ENCODE measurements around the gene TLCD1.

The TLCD1 gene

GRCh38 chr17:28712705-28713415, 13.2 kb downstream of the TLCD1 start:
- DNase-seq (ENCODE audit: low read depth) = no peak

- DNase-seq (ENCODE audit: low read depth) = no peak
Observed at GRCh38 chr17:28712032-28712704, 13.9 kb downstream of the TLCD1 start.

DNA sequence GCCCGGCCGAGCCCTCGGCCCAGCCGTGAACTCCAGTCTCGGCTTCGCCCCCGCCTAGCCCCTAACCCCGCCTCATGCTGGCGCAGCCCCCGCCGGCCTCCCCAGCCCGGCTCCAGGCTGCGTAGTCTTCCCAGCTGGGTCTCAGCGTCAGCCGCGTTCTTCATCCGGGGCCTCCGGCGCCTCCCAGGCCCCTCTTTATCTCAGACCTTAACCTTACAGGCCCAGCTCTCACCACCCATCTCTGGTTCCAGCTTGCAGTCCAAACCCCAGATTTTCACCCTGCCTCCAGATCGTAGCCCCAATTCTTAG, 14.4 kb downstream of the TLCD1 start, which contains the start of gene PROCA1:
TSS of gene PROCA1 (minus strand) at position 166 of the 309 bp plus-strand sequence. CDS start 228 bp downstream, outside the sequence.
- DNase-seq (ENCODE audit: low read depth) = no peak

- DNase-seq (ENCODE audit: low read depth) = no peak
Observed at GRCh38 chr17:28710861-28711722, 14.9 kb downstream of the TLCD1 start.

DNA sequence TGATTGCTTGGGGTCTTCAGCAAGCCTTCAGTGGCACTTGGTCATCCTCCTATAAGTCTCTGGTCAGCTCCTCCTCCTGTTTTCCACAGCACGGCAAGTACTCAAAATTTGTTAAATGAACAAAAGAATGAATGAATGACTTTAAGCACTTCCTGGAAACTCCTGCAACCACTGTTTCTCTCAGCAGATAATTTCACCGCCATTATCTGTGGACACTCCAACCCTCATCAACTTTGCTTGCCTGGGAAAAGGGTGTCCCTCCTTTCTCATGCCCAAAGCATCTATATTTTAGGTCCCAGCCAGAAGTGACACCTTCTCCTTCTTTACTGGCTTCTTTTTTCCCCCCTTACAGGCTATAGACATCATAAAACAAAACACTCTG, 18.7 kb downstream of the TLCD1 start:
- DNase-seq (ENCODE audit: low read depth) = no peak

DNA sequence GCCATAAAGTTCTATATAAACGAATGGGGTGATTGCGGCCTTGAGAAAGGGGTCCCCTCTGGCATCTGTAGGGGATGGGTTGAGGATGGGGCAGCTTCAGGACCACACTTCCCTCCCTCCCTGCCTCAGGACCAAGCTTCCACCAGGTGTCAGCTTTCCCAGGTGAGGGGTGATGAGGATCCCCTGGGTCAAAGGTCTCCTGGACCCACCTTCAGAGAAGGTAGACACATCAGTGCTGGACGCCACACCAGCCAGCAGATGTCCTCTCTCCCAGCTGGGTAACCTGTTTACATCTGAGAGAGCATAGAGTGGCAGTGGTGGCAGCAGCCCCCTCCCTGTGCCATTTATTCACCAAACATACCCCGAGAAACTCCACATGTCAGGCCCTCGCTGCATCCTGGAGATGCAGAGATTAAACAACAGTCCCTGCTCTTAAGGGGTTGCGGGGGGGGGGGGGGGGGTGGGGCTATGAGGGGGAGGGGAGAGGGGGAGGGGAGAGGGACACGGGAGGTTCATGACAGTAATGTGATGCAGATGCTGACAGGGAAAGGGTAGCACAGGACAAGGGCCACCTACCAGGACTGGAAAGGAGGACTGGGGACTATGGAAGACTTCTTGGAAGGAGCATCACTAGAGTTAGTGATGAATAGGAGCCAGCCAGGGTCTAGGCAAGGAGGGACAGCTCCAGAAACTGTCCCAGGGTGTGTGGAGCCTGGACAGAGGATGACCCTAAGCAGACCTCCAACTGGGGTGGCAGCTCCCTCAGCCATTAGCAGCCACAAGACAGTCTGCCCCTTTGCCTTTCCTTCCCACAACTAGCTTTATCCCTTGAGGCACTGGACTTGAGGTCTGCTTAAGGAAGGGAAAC, 19.3 kb downstream of the TLCD1 start:
- no peak for DNase-seq (ENCODE audit: low read depth)

DNA sequence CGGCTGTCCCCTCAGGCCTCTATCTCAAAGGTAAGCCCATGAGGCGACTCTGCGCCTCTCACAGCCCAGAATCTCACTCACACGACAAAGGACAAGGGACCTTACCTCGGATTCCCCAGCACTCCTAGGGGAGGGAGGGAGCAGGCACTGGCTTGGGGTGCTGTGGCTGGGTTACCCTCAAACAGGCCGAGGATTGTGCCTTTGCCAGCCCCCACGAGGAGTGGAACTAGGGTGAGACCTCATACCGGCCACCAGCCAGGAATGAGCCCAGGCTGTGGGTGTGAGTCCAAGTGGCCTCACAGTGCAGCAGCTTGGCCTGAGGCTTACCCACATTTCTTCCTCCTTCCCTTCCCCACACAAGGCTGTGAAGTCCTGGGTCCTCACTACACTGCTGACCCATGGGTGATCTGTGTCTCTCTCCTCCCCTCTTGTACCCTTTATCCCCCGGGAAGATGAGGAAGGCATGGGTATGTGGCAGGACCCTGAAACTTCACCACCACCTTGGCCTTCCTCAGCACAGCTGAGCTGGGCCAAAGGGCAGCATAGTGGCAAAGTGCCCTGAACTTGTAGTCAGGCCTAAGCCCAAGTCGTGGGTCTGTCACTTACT, 20.2 kb downstream of the TLCD1 start:
- DNase-seq (ENCODE audit: low read depth) = no peak

DNA sequence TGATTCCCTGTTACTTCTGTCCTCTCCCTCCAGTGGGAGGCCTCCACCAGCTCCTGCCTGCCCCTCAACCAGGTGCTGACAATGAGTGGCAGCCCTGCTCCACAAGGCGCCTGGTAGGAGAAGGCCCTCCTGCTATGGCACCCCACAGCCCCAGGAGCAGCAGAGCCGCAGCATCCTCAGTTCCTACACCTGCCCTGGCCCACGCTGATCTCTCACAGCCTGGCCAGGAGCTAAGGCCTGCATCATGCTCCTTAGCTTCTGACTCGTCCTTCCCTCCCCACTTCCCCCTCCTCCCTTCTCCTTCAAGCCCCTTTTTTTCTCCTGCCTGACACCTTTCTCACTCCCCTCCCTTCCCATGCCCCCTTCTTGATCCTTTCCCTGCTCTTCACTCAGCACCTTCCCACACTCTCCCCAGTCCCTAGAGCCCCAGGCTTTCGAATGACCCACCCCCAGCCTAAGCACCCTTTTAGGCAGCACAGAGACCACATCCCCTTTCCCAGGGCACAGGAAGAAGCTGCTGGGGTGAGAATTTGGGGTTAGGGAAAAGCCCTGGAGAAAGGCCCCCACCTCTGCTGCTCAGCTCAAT, 20.9 kb downstream of the TLCD1 start:
- no peak for DNase-seq (ENCODE audit: low read depth)

GRCh38 chr17:28704219-28704858, 21.7 kb downstream of the TLCD1 start:
- no peak for DNase-seq (ENCODE audit: low read depth)

- no peak for DNase-seq (ENCODE audit: low read depth)
Observed at GRCh38 chr17:28703552-28704218, 22.3 kb downstream of the TLCD1 start.

DNA sequence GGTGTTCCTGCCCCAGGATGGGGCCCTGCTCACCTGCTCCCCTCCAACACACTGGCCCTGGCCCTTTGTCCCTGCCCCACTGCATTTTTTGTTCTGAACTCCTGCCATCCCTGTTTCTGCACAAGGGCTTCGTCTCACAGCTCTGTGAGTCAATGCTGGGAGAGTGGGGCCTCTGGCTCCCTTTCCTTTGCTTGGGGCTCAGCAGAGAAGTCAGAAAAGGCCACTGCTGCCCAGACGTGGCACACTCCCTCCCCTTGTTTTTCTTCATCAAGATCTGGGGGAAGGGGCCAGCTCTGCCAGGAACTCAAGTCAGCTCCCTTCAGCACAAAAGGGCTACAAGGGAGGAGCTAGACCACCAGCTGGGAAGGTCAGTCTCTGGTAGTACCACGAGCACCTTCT, 23.3 kb downstream of the TLCD1 start:
- DNase-seq (ENCODE audit: low read depth) = no peak

- DNase-seq (ENCODE audit: low read depth) = no peak
Observed at GRCh38 chr17:28702026-28702751, 23.8 kb downstream of the TLCD1 start.

- no peak for DNase-seq (ENCODE audit: low read depth)
Observed at GRCh38 chr17:28700830-28701492, 25.1 kb downstream of the TLCD1 start.

- DNase-seq (ENCODE audit: low read depth) = no peak
Observed at GRCh38 chr17:28700278-28700677, 25.8 kb downstream of the TLCD1 start.

- DNase-seq (ENCODE audit: low read depth) = no peak
Observed at GRCh38 chr17:28698253-28698941, 27.6 kb downstream of the TLCD1 start.

GRCh38 chr17:28693869-28694268, 32.2 kb downstream of the TLCD1 start:
- no peak for DNase-seq (ENCODE audit: low read depth)

DNA sequence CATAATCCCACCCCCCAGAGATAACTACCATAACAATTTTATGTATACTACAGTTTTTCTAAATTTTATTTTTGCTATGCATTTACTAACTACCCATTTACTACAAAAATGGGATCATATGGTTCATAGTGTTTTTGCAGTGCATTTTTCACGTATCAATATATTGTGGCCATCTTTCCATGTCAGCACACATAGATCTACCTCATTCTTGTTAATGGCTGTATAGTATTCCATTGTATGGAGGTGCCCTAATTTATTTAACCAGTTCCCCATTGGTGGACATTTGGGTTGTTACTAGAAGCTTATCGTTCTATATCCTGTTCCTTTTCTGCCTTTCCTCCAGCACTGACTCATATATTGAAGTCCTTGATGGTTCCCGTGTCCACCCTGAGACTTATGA, 37.0 kb downstream of the TLCD1 start:
- no peak for DNase-seq (ENCODE audit: low read depth)

DNA sequence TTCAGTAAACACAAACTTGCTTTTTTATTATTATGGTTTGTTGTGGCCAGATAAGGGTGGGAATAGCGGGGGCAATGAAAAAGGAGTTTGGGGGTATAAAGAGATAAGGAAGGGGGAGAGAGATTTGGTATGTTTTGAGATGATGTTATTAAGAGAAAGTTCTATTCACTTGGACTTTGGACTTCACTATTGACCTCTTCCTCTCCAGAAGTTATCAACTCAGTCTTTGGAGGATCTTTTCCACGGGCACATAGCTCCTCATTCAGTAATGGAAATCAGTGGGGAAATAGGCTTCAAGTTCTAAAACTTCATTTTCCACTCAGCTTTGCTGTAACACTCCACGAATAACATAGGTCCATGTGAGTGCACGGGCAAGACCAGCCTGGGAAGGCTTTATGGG, 37.6 kb downstream of the TLCD1 start:
- DNase-seq (ENCODE audit: low read depth) = no peak

Measured in GM04503 (cell line).